HL-60 (cell line): ENCODE measurements around the gene KBTBD8.

Experiments used
- DNase-seq, 2 experiments: peaks; one replicate each; pipeline ENCODE4 v3.0.0-alpha.2; 2010 to 2020; ENCODE audit warnings: low read depth in 1 of 2, low spot score in 1 of 2
- H3K27ac ChIP-seq: fragments of 250-450 bp; sonication (Bioruptor Pico); replicated peaks from 2 replicates; pipeline ENCODE4 v1.5.1; 2020; ENCODE audit warnings: mild to moderate bottlenecking, moderate library complexity
- H3K27me3 ChIP-seq: fragments of 250-450 bp; sonication (Bioruptor Pico); 2 replicates; pipeline ENCODE4 v1.5.1; 2021; ENCODE audit warnings: mild to moderate bottlenecking, moderate library complexity; ENCODE audit not compliant: insufficient read depth, poor library complexity, severe bottlenecking
- H3K4me3 ChIP-seq: replicated peaks from 2 replicates; pipeline ENCODE4 v1.5.1; 2011; ENCODE audit warnings: mild to moderate bottlenecking, control low read depth, low read length; ENCODE audit not compliant: insufficient read depth
- CTCF ChIP-seq: IDR thresholded peaks from one replicate; pipeline ENCODE4 v1.5.1; 2011; ENCODE audit warnings: low read length, control low read depth, inconsistent platforms; ENCODE audit not compliant: insufficient read depth
- GABPA ChIP-seq: IDR thresholded peaks from 2 replicates; pipeline ENCODE4 v1.6.1; 2012; ENCODE audit warnings: low read depth
- POLR2AphosphoS5 ChIP-seq: IDR thresholded peaks from 2 replicates; pipeline ENCODE4 v1.6.1; 2012; ENCODE audit warnings: low read depth
- REST ChIP-seq: IDR thresholded peaks from 2 replicates; pipeline ENCODE4 v1.6.1; 2012; ENCODE audit warnings: low read depth; ENCODE audit not compliant: insufficient replicate concordance
- SPI1 ChIP-seq: IDR thresholded peaks from 2 replicates; pipeline ENCODE4 v1.6.1; 2012; ENCODE audit warnings: low read depth, mild to moderate bottlenecking, borderline replicate concordance

KBTBD8 gene

GRCh38 chr3:66957367-66957766 lies 40.7 kb upstream of the KBTBD8 start:
- TF ChIP-seq CTCF (no peak), SPI1 (no peak), REST (no peak), GABPA (no peak)
- no peak overlapping the region for H3K4me3 ChIP-seq
- peaks cover 2% of the 10 kb centered on the region for H3K27me3 ChIP-seq
- DNase-seq, result no peak
- H3K27ac ChIP-seq, result no peak overlapping the region

GRCh38 chr3:66958067-66958466 lies 40.0 kb upstream of the KBTBD8 start:
- Histone ChIP-seq H3K4me3 (no peak overlapping the region), H3K27me3 (no peaks in the 10 kb centered on the region), H3K27ac (no peak overlapping the region)
- no peak for DNase-seq
- TF ChIP-seq GABPA (no peak), POLR2AphosphoS5 (no peak)

GRCh38 chr3:66962664-66963063 lies 35.4 kb upstream of the KBTBD8 start:
- TF ChIP-seq REST (no peak), GABPA (no peak), POLR2AphosphoS5 (no peak), CTCF (no peak), SPI1 (no peak)
- no peak for DNase-seq
- Histone ChIP-seq H3K27me3 (peaks cover 12% of the 10 kb centered on the region), H3K27ac (no peak overlapping the region), H3K4me3 (no peak overlapping the region)

- DNase-seq, result no peak
- H3K27ac ChIP-seq, result no peak overlapping the region
- H3K27me3 ChIP-seq, result peaks cover 16% of the 10 kb centered on the region
- no peak overlapping the region for H3K4me3 ChIP-seq
- TF ChIP-seq SPI1, result no peak
- no peak for TF ChIP-seq GABPA
- no peak for TF ChIP-seq CTCF
- TF ChIP-seq POLR2AphosphoS5, result no peak
- no peak for TF ChIP-seq REST
These were observed 26.9 kb upstream of the KBTBD8 start for GRCh38 chr3:66971245-66971644.
